ENCODE data around the gene P2RX1. TPM values are rescaled to one million over a fixed set of nuclear protein-coding genes. Genes with fewer than 3 reads are reported as not detected.

Gene P2RX1
- total and polyA plus RNA-seq, 2 experiments from 2014 or later = 3.2 to 3.6 TPM

DNA sequence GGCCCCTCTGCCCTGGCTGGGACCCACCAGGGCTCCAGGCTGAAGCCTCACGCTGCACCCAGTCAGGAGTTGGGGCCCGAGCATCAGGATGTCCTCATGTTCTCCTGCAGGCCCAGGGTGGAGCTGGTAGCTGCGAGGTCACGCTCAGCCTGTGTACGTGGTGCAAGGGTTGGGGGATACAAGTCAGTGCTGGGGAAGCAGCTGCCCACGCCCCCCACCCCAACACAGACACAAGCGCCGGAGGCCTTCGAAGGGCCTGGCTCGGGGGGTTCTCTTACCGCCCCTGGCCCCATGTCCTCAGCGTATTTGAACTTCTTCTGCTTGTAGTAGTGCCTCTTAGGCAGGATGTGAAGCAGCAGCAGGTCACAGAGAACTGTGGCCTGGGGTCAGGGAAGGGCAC lies 18.5 kb downstream of the P2RX1 start:
- no peaks in the 10 kb centered on the region for H3K36me3 ChIP-seq

GRCh38 chr17:3896968-3897235 lies 19.4 kb downstream of the P2RX1 start:
- peaks cover 22% of the 10 kb centered on the region for H3K4me1 ChIP-seq (ENCODE audit: low read depth)
- TF ChIP-seq, protein P1, sequence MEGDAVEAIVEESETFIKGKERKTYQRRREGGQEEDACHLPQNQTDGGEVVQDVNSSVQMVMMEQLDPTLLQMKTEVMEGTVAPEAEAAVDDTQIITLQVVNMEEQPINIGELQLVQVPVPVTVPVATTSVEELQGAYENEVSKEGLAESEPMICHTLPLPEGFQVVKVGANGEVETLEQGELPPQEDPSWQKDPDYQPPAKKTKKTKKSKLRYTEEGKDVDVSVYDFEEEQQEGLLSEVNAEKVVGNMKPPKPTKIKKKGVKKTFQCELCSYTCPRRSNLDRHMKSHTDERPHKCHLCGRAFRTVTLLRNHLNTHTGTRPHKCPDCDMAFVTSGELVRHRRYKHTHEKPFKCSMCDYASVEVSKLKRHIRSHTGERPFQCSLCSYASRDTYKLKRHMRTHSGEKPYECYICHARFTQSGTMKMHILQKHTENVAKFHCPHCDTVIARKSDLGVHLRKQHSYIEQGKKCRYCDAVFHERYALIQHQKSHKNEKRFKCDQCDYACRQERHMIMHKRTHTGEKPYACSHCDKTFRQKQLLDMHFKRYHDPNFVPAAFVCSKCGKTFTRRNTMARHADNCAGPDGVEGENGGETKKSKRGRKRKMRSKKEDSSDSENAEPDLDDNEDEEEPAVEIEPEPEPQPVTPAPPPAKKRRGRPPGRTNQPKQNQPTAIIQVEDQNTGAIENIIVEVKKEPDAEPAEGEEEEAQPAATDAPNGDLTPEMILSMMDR (IDR thresholded peaks at IDR 0.05; ENCODE audit: low read depth, low read length) = no peak
- peaks cover 2% of the 10 kb centered on the region for H3K27me3 ChIP-seq
- no peak for DNase-seq (ENCODE audit: low read depth in 1 of 2, low spot score in 1 of 2)
- no peaks in the 10 kb centered on the region for H3K9me3 ChIP-seq (ENCODE audit: low read depth)
- H3K4me3 ChIP-seq = no peak overlapping the region
- no peaks in the 10 kb centered on the region for H3K36me3 ChIP-seq
- H3K27ac ChIP-seq = no peak overlapping the region

More for the DNA sequence above, 18.5 kb downstream of the P2RX1 start:
- Histone ChIP-seq H3K4me1 (ENCODE audit: low read depth) (peaks cover 21% of the 10 kb centered on the region), H3K4me3 (no peak overlapping the region), H3K9me3 (ENCODE audit: low read depth) (no peaks in the 10 kb centered on the region), H3K27me3 (no peaks in the 10 kb centered on the region), H3K27ac (no peak overlapping the region)
- TF ChIP-seq, protein P1 (IDR thresholded peaks at IDR 0.05; ENCODE audit: low read depth, low read length) = no peak
- DNase-seq (ENCODE audit: low read depth in 1 of 2, low spot score in 1 of 2) = no peak

- no peak for DNase-seq (ENCODE audit: low read depth in 1 of 2, low spot score in 1 of 2)
- H3K27me3 ChIP-seq = peaks cover 8% of the 10 kb centered on the region
- H3K27ac ChIP-seq = no peak overlapping the region
- no peaks in the 10 kb centered on the region for H3K36me3 ChIP-seq
- peaks cover 22% of the 10 kb centered on the region for H3K4me1 ChIP-seq (ENCODE audit: low read depth)
- H3K9me3 ChIP-seq (ENCODE audit: low read depth) = no peaks in the 10 kb centered on the region
- TF ChIP-seq, protein P1 (IDR thresholded peaks at IDR 0.05; ENCODE audit: low read depth, low read length) = no peak
- H3K4me3 ChIP-seq = no peak overlapping the region
These were observed 19.9 kb downstream of the P2RX1 start for GRCh38 chr17:3896108-3896967.

GRCh38 chr17:3895354-3895753 lies 20.9 kb downstream of the P2RX1 start:
- TF ChIP-seq, protein P1 (IDR thresholded peaks at IDR 0.05; ENCODE audit: low read depth, low read length) = no peak
- Histone ChIP-seq H3K36me3 (no peaks in the 10 kb centered on the region), H3K27me3 (peaks cover 8% of the 10 kb centered on the region), H3K4me1 (ENCODE audit: low read depth) (peaks cover 22% of the 10 kb centered on the region), H3K27ac (peak overlapping the region; percentile 74), H3K4me3 (no peak overlapping the region), H3K9me3 (ENCODE audit: low read depth) (no peaks in the 10 kb centered on the region)
- DNase-seq (ENCODE audit: low read depth in 1 of 2, low spot score in 1 of 2) = no peak

DNA sequence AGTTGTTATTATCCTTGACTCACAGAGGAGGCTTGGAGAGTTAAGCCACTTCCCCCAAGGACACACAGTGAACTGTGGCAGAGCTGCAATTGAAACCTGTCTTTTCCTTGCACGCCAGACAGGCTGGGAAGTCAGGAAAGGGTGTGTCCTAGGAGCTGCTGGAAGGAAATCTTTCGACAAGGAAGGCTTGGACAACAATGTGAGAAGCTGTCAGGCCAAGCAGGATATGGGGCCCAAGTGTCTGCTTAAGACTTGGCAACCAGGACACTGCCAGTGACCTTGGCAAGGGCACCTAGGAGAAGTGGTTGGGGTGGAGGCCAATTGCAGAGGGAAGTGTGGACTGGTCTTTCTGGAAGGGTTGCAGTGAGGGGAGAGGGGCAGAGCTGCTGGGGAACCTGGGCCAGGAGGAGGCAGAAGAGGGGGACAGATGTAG lies 21.3 kb downstream of the P2RX1 start:
- H3K9me3 ChIP-seq (ENCODE audit: low read depth) = no peaks in the 10 kb centered on the region
- peaks cover 8% of the 10 kb centered on the region for H3K27me3 ChIP-seq
- H3K36me3 ChIP-seq = no peaks in the 10 kb centered on the region
- peaks cover 22% of the 10 kb centered on the region for H3K4me1 ChIP-seq (ENCODE audit: low read depth)
- TF ChIP-seq, protein P1 (IDR thresholded peaks at IDR 0.05; ENCODE audit: low read depth, low read length) = no peak
- peak overlapping the region; percentile 74 for H3K27ac ChIP-seq
- peak in 1 of 2 donors; percentile 37 for DNase-seq (ENCODE audit: low read depth in 1 of 2, low spot score in 1 of 2)
- H3K4me3 ChIP-seq = no peak overlapping the region
